Kidney glomerular epithelial cell (primary cell): ENCODE data around the gene UXS1.

Source experiments
- DNase-seq: peaks from one replicate; lab custom pipeline; 2025; lab: John Stamatoyannopoulos, UW

Gene UXS1

DNA sequence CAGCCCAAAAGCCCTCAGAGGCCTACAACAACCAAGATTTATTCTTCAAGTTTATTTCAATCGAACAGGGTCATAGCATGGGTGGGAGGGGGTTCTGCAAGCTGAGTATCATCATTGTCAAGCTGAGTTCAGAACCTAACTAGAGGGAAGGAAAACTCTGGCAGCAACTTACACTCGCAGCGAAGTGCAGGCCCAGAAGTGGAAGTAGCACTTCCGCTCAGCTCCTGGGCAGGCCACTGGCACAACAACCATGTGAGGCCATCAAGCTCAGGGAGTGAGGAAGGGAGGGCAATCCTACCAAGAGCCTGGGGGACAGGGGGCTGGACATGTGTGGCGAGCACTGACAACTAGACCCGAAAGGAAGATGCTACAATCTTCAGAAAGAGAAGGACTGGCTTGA lies 4.8 kb downstream of the UXS1 start:
- no peak for DNase-seq

DNA sequence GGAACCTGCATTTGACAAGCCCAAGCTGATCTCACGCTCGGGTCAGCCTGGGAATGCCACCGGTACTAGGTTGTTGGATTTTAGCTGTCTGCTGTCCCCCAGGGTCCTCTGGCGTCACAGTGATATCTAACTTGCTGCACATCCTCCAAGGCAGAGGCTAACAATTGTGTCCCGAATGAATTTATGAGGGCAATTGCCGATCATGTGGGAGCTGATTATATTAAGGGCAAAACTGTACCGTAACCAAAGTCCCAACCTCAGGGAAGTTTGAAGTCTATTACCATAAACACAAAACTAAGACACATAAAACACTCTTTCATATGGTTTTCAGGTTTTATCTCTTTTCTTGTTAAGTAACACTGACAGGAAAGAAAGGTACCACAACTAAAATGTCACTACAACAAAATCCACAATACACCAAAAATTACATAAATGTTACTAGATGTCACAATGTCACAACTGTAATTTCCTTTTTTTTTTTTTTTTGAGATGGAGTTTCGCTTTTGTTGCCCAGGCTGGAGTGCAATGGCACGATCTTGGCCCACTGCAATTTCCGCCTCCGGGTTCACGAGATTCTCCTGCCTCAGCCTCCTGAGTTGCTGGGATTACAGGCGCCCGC lies 6.7 kb downstream of the UXS1 start:
- no peak for DNase-seq

GRCh38 chr2:106185475-106186184 lies 8.5 kb downstream of the UXS1 start:
- no peak for DNase-seq

GRCh38 chr2:106184857-106185256 lies 9.2 kb downstream of the UXS1 start:
- DNase-seq = no peak

DNA sequence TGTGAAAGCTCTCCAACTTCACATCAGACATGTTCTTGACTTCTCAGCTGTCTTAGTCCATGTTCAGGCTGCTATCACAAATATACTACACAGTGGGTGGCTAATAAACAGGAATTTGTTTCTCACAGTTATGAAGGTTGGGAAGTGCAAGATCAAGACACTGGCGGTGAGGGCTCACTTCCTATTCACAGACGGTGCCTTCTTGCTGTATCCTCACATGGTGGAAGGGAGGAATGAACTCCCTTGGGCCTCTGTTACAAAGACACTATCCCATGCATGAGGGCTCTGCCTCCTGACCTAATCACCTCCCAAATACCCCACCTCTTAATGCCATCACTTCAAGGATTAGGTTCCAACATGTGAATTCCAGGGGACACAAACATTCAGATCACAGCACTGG lies 9.7 kb downstream of the UXS1 start:
- no peak for DNase-seq

- no peak for DNase-seq
Observed at GRCh38 chr2:106183101-106183696, 10.9 kb downstream of the UXS1 start.

DNA sequence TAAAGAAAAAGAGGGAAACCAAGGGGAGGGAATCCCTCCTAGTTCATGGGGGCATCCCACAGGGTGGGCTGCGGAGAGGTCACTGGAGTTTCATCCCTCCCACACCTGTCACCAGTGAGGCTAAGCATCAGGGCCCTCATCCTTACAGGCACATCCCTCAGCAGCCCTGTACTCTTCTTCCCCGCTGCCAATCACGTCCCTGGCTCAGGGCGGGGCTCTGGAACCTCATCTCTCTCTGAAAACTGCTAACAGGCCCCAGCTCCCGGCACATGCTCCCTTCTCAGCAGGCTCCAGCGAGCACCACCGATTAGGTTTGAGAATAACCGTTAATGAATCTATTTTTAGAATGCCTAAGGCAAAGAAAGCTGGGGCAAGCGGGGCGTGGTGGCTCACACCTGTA lies 13.0 kb downstream of the UXS1 start:
- DNase-seq = no peak

DNA sequence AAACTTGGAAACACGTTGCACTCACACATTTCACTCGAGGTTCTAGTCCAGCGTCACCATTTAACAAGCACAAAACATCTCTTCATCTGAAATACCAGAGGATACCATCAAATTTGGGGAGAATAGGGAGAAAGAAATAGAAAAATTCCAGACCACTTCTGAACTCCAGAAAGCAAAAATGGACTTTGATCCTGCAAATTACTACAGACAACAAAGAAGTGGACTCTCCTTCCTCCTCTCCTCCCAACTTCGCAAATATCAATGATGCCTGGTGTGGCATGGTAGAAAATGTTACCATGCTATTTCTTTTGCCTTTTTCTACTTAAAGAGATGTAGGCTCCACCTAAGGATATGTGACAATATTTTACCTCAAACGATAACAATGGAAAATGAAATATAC lies 13.5 kb downstream of the UXS1 start:
- DNase-seq = no peak

DNA sequence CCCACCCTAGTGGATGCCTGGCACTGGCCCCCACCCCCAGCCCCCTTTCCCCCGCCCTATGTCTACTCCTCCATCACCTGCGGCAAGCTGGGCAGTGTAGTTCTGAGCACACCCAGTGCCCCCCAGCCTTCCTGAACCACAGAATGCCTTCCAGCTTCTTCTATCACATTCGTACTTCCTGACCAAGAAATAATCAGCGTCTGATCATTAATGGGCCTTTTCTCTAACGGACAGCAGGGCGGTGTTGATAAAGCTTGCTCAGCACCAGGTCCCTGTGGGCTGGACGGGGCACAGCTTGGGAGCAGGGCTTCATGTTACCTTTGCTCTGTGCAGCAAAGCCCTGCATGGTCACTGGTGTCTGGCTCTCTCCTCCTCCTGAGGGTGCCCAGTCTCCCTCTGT lies 15.4 kb downstream of the UXS1 start:
- no peak for DNase-seq

DNA sequence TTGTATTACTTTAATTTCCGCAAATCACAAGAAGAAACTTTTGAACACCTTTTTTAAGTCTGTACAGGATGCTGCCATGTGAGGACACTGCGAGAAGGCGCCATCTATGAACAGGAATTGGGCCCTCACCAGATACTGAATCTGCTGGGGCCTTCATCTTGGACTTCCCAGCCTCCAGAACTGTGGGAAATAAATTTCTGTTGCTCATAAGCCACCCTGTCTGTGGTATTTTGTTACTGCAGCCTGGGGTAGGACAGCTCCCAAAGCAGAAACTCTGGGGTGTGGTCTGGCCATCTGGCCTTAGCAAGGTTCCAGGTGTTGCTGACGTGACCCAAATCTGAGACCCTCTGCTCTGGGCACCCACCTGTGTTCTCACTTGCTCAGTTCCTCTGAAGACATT lies 16.5 kb downstream of the UXS1 start:
- DNase-seq = no peak

DNA sequence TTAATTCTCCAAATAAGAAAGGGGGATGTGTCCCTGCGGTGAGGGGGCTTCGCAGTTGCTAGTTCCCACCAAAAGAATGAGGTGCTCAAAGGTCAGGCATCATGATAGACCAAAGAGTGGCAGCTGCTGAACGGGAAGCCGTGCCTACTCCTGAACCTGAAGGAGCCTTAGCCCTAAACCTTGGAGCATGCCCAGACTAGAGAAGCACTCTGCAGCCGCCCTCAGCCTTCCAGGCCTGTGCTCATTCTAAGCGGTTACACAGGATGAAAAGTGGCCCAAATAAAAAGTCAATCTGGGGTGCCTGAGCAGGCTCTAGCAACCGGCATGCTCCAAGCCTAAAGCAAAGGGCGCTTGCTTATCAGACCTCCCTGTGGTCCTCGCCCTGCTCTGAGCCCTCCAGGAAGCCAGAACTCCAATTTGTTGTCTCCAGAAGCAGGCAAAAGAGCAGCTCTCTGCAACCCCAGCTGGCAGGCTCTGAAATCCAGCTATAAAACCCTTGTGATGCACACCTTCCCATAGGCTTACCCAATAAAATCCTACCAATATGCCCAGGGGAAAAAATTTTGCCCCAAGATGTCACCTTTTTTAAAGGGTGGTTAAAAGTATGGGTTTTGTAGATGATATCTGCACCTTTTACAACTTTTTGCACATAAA lies 17.5 kb downstream of the UXS1 start:
- no peak for DNase-seq

DNA sequence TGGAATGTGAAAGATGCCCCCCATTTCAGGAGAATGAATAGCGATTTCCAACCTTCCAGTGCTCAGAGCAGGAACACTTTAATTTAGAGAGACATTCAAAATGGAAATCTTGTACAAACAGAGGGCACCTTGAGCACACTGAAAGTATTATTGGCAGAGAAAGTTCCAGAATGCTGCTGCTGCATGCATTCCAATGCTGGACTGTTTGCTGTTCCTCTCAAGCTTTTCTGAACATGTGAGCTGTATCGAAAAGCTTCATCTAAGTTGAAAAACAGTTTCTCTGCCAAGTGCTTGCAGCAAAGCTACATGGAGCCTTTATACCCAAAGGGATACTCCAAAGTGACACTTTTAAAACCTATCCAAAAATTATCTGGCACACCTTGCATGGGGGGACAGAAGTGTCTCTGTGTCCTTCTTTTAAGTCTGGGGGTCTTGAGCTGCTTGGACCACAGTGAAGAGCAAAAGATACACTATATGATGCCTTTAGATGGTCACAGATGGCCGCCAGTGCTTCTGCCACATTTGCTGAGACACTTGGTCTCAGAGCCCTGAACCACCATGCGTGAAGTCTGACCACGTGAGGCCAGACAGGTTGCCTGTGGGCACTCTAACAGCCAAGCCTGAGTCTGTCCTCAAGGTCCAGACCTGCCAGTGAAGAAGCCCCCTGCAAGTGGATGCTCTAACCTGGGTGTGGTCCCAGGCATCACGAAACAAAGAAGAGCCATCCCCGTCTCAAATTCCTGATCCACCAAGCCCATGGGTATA lies 18.8 kb downstream of the UXS1 start:
- no peak for DNase-seq

- DNase-seq = no peak
Observed at GRCh38 chr2:106174056-106174455, 20.0 kb downstream of the UXS1 start.

DNA sequence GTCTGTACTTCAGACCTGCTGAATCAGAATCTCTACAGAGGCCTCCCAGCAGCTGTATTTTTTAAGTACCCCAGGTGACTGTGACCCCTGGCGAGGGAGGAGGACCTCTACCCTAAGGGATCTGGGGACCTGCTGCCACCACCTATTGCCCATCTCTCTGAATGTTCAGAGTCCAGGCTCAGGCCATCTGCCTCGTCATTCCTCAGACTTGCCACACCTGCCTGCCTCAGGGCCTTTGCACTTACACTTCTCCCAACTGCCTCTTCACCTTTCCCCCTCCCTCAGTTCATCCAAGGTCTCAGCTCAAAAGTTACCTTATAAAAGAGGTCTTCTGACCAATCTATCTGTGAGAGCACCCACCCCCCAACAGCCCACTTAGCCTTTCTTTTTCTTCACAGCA lies 21.5 kb downstream of the UXS1 start:
- DNase-seq = no peak

GRCh38 chr2:106168657-106169056 lies 25.4 kb downstream of the UXS1 start:
- no peak for DNase-seq

GRCh38 chr2:106167067-106167466 lies 27.0 kb downstream of the UXS1 start:
- DNase-seq = no peak

- DNase-seq = no peak
Observed at GRCh38 chr2:106165561-106165960, 28.5 kb downstream of the UXS1 start.

DNA sequence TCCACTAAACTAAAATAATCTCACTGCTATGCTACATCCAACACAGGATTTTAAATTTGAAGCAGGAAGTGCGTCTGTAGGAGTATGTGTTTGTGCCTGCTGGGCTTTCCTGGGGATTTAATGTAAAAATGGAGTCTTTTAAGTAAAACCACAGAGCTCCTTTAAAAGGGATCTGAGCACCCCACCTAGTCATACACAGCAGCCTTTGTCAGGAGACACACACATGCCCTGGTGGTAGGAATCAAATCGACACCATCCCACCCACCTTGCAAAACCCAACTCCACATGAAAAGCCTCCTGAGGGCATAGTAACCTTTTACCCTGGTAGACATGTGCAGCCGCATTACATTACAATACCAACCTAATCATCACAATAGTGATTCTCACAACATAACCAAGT lies 29.1 kb downstream of the UXS1 start:
- DNase-seq = no peak

GRCh38 chr2:106163948-106164545 lies 30.1 kb downstream of the UXS1 start:
- no peak for DNase-seq

DNA sequence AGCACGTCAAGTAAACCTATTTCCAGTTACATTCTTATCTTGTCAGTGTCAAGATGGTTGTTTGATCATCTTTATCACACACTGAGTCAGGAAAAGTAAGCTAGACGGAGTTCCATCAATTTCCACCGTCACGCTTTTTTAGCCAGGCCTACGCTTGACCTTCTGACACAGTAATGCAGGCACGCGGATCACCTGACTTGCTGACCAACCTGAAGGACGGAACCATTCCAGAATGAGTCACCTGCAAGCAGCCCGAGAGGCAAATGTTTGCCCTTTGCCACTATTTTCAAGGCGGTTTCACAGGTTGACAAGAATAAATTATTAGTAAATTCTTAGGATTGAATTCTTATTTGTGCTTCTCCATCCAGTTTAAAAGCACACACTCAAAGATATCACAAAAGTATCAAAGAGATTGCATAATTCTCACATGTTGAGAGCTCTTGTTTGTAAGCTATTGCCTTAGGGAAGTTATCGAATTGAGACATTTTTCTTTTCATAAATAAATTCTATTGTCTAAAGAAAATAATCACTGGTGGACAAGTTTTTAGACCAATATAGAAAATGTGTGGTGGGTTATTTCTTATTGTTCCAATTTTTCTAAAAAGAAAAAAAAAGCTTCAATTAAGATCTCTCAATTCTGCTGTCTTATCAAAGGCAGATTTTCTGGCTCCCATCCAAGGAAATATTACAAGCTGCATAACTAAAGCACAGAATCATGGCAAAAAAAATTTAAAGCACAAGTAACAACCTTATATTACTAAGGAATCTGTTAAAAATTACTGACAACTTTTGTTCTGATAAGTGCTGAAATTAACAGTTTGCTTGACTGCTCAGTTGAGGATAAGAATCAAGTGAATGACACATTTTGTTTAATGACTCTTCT lies 31.9 kb downstream of the UXS1 start:
- peak; percentile 74 for DNase-seq

DNA sequence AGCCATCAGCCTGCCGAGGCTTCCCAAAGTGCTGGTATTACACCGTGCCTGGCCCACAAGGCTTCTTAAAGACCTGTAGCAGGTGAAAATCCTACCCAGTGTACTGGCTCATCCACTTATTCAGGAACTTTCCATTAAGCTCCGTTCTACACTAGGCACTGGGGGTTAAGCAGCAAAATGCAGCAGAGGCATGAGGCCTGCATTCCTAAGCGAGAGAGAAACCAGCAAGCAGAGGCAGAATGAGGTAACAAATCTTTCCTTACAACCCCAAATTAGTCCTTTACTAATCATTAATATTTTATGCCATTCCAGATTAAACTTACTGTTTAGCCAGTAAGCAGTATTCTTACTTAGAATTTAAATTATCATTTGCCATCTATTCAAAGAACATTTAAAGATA lies 32.8 kb downstream of the UXS1 start:
- DNase-seq = no peak
